ENCODE data around the gene CCK.
A peak's percentile ranks its signal among the peaks of the same experiment; 100 is the strongest.
"Not testable (repeated sequence)": the region's sequence is repeated elsewhere in the genome, so short reads cannot be mapped to it uniquely, and the experiment has no call there.

The CCK gene

GRCh38 chr3:42266085-42266484 is at the start of gene CCK:
TSS of gene CCK (minus strand) at chr3:42266185. CDS start at chr3:42263630, 2,555 bp downstream.
- DNase-seq, result no peak

- DNase-seq, result no peak
Measured at GRCh38 chr3:42314411-42314810, 48.4 kb upstream of the CCK start.

DNA sequence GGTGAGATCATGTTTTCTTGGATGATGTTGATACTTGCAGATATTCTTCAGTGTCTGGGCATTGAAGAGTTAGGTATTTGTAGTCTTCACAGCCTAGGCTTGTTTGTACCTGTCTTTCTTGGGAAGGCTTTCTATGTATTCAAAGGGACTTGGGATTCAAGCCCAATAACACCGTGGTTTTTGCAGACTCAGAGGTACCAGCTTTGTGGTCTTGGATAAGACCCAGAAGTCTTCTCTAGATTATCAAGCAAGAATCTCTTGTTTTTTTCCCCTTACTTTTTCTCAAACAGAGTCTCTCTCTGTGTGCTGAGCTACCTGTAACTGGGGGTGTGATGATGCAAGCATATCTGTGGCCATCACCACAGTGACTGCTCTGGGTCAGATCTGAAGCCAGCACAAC is 42.7 kb upstream of the CCK start:
- no peak for DNase-seq

DNA sequence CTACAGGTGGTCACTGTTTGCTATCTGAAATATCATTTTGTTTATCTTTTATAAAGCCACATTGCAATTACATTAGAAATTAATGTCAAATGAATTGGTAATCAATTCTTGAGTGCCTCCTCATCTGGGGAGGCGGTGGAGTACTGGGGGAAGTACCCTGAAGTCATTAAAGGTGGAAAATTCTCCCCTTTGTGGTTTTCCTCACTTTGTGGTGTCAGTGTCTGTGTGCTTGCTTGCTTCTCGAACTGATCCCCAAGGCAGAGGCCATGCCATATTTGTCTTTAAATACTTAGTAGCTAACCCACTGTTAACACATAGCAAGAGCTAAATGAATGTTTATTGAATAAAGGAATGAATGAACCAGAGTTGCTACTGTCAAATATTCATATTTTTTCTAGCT is 40.5 kb upstream of the CCK start:
- no peak for DNase-seq

DNA sequence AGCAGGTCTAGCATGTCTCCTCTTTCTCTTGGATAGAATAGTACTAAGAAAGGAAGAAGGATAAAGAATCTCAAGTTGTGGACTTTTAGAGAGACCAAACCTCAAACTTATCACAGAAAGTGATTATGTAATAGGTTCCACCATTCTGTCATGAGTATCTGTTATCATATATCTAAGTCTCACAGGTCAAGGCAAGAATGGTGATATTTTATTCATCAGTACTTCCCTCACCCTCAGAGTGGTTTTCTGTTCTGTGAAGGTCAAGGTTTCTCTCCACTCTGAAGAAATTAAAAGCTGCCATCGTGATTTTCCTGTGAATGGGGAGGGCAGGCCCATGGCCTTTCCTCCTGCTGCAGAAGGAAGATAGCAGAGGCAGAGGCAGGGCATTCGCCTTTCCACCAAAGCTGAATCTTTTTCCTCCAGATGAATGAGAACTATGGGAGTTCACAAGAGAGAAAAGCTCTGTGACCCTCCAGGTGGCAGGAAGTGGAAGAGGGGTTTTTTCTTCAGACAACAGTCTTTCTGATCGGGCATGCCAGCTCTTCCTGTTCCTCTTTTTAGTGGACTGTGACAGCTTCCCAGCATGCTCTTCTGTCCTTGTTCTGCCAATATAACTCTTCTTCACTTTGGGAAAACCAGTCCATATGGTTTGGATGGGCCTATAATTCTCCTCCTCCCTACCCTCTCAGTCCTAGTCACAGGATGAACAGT is 37.1 kb upstream of the CCK start:
- DNase-seq, result no peak

DNA sequence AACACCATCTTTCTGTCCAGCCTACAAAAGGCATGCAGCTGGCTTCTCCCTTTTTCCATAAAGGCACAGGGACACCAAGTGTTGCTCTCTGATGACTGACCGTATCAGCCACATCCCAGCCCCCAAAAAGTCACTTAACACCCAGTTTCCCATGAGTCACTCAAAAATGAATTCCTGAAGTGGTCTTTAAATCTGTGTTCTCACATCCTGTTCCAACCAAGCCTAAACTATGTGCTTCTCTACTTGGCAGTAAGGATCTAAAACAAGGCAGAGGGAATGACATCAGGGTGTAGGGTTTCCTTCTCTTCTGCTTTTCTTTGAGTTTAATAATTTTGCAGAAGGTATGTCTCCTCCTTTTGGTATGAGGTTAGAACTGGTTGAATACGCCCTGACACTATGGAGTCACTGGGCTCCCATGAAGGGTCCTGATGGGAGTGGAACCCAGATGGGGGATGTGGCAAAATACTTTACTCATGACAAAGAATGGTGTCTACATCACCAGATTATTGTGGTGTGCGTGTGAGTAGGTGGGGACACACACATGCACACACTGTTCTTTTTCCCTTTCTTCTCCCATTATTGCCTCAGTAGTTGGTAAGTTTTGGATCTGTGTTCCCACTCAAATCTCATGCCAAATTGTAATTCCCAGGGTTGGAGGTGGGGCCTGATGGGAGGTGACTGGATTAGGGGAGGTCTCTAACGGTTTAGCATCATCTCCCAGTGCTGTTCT is 35.6 kb upstream of the CCK start:
- DNase-seq, result no peak

- no peak for DNase-seq
Measured at GRCh38 chr3:42300778-42301177, 34.8 kb upstream of the CCK start.

DNA sequence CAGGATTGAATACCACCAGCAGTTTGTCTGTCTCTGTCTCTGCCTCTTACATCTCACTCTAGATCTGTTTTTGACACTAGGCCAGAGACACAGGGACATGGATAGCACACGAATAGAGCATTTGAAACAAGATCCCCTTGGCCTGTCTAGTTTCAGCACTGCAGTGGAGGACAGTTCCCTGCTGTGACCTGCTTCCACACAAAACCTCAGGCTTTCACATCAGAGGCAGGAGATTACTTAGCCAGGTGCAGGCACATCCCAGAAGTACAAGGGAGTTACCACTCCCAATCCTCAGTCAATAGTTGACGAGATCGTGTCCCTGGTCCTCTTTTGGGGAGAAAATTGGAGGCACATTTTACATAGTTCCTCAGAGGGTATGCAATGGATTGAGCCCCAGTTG is 34.0 kb upstream of the CCK start:
- peak; percentile 4 for DNase-seq

DNA sequence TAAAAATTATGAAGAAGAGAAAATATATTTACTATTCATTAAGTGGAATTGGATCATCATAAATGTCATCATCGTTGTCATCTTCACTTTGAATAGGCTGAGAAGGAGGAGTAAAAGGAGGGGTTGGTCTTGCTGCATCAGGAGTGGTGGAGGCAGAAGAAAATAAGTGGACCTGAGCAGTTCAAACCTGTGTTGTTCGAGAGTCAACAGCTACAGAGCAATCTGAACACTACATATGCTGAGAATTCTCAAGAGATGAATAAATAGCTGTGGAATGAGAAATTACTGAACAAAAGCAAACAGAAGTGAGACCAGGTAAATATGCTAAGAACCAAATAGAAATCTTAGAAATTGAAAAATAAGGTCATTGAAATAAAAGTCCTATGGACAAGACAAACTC is 32.3 kb upstream of the CCK start:
- no peak for DNase-seq

GRCh38 chr3:42292009-42292408 is 26.0 kb upstream of the CCK start:
- DNase-seq, result no peak

DNA sequence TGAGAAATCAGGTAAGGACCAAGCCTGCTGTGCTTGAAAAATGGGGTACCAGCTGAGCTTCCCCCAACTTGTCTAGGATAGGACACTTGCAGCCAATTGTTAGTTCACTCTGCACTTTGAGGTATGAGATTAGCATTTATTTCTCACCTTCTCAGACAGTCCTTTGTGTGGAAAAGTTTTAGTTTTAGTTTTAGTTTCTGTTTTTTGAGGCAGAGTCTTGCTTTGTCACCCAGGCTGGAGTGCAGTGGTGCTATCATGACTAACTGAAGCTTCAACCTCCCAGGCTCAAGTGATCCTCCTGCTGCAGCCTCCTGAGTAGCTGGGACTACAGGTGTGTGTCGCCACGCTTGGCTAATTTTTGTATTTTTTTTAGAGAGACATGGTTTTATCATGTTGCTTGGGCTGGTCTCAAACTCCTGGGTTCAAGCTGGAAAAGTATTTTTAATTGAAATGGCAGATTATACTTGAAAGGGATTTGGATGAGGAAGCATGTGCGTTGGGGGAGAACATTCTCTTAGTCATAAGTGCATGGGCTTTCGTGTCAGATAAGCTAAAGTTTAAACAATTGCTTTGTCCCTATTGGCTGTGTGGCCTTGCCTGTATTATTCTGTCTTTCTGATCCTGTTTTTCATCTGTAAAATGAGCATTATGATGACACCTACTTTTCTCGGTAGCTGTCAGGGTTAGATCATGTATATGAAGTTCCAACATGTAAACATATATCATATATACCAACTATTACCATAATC is 25.2 kb upstream of the CCK start:
- no peak for DNase-seq

GRCh38 chr3:42289026-42289425 is 23.0 kb upstream of the CCK start:
- peak; percentile 0 for DNase-seq

DNA sequence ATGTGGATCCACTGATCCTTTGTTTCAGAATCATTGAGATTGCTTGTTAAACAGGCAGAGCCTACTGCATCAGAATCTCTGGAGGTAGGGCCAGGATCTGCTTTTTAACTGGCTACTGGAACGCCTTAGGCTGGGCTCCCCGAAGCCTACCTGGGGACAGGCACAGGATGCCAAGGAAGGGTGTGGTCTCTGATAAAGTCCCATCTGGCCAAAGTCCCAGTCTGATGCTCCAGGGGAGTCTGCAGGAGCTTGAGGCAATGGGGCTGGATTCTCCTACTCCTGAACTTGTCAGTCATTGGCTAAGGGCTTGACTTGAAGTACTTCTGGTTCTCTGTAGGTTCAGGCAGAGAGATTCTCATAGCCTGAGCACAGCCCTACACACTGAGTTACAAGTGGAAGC is 22.4 kb upstream of the CCK start:
- DNase-seq, result no peak

GRCh38 chr3:42287423-42287822 is 21.4 kb upstream of the CCK start:
- DNase-seq, result not testable (repeated sequence)

GRCh38 chr3:42277676-42278075 is 11.7 kb upstream of the CCK start:
- DNase-seq, result no peak

DNA sequence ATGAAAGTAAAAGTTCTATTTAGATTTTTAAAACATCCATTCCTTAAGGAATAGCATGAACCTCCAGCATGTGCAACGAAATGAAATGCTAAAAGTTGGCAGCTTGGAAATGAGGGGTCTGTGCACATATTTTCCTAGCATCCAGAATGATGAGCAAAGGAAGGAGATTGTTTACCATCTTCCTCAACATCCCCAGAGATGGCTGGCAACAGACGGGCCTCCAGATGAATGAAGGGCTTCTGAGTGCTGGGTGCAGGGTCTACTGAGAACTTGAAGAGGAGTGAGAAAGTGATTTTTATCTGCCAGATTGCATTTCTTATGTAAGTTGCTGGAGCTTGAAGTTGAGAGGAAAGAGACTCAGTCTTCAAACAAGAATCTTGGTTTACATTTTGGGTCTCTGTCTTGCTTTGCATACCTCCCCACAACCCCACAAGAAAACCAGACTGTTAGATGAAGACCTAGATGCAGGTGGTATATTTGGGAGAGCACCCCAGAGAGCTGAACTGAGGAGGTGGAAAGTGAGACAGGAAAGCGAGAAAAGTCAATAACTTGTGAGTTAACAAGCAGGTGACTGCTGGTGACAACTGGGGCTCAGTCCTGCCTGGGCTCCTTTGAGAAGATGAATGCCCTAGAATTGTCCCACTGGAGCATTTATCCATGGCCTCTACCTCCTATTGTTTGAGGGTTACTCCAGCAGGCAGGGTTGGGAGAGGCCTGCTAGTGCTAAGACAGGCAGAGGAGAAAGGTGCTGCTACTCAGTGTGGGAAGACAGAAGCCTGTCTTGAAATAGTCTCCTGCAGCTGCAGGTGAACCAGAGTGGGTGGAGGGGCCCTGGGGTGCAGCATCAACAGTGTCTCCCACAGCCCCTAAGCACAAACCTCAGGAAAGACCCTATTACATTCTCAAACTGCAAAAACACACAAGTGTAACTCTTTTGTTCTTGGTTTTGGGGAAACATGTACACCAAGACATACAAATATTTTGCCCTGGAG is 10.5 kb upstream of the CCK start:
- DNase-seq, result no peak

GRCh38 chr3:42275217-42275616 is 9.2 kb upstream of the CCK start:
- no peak for DNase-seq

- DNase-seq, result no peak
Measured at GRCh38 chr3:42274266-42274665, 8.3 kb upstream of the CCK start.

- DNase-seq, result no peak
Measured at GRCh38 chr3:42273361-42273760, 7.4 kb upstream of the CCK start.

DNA sequence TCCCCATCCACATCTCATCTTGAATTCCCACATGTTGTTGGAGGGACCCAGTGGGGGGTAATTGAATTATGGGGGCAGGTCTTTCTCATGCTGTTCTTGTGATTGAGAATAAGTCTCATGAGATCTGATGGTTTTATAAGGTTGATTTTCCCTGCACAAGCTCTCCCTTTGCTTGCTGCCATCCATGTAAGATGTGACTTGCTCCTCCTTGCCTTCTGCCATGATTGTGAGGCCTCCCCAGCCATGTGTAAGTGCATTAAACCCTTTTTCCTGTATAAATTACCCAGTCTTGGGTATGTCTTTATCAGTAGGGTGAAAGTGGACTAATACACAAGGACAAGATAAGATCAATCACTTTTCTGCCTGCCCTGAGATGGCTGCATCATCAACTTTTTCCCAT is 5.8 kb upstream of the CCK start:
- no peak for DNase-seq

DNA sequence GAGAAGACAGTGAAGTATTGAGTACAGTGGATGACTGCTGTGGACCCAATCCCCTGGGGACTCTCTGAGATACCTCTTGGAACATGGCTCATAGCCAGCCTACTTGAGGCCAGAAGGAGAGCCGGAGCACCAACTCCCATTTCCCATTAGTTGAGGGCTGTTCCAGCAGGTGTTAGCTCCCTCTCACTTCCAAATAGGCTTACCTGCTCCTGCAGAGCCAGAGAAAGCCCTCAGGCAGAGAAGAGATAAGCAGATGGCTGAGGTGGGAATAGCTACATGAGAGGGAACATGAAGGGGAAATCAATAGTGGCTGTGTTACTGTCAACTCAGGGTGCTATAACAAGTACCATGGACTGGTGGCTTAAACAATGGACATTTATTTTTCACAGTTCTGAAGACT is 4.6 kb upstream of the CCK start:
- DNase-seq, result peak; percentile 48

DNA sequence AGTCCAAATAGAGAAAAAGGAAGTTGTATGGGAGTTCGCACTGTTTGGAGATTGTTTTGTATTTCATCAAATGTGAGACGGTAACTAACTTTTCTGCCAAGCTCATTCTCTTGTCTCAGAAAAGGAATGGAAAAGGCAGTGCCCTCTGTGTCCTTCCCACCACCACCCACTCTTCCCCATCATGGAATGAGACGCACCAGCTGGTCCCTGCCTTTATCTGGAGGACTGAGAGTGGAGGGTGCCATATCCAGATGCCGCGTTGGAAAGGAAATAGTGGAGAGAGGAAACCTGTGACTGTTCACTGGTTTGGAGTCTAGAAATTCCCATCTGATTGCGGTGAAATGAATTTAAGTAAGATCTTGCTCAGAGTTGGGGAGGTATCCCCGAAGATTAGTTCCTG is 3.7 kb upstream of the CCK start:
- no peak for DNase-seq

GRCh38 chr3:42267878-42268277 is 1.9 kb upstream of the CCK start:
- DNase-seq, result no peak

Measured in NCI-H2107 (cell line).